H1 (cell line): ENCODE measurements around the gene LRRC2. TPM values are rescaled to one million over a fixed set of nuclear protein-coding genes. Genes with fewer than 3 reads are reported as not detected.
A peak's percentile ranks its signal among the peaks of the same experiment; 100 is the strongest.

Experiments used
- CTCF ChIA-PET: fragments of 300-600 bp; sonication (Branson Sonifier 250); formaldehyde crosslinking; loops from one replicate; lab custom pipeline; 2021; ENCODE audit not compliant: partially characterized antibody; lab: Charles Lee
- POLR2A ChIA-PET: fragments of 300-600 bp; sonication (Branson Sonifier 250); formaldehyde crosslinking; loops from one replicate; lab custom pipeline; 2021; ENCODE audit warnings: inconsistent platforms; ENCODE audit not compliant: partially characterized antibody; lab: Charles Lee
- DNase-seq, 2 experiments: peaks; one replicate each; pipeline versions ENCODE4 v3.0.0 to v3.0.0-alpha.2; 2010 to 2022; ENCODE audit warnings: low spot score in 2 of 2, low read depth in 1 of 2, mixed read lengths in 1 of 2
- FAIRE-seq: peaks from 2 replicates; lab custom pipeline; 2011; peaks lifted over from hg19 to GRCh38; lab: Jason Lieb, UNC
- H2AFZ ChIP-seq: 2 replicates; pipeline ENCODE4 v1.8.1; 2012; ENCODE audit warnings: low read length, inconsistent platforms
- H2AK5ac ChIP-seq: 2 replicates; pipeline ENCODE4 v1.6.1; 2013; ENCODE audit warnings: low read depth, low read length
- H2BK120ac ChIP-seq: replicated peaks from 2 replicates; pipeline ENCODE3; 2013; ENCODE audit warnings: low read depth, low read length, inconsistent platforms
- H2BK12ac ChIP-seq: 2 replicates; pipeline ENCODE4 v1.6.1; 2013; ENCODE audit warnings: low read depth, low read length
- H2BK15ac ChIP-seq: 2 replicates; pipeline ENCODE4 v1.6.1; 2013; ENCODE audit warnings: low read length
- H2BK20ac ChIP-seq: 2 replicates; pipeline ENCODE4 v1.6.1; 2013; ENCODE audit warnings: low read length
- H2BK5ac ChIP-seq: 2 replicates; pipeline ENCODE4 v1.6.1; 2013; ENCODE audit warnings: low read depth, low read length
- H3K14ac ChIP-seq: 2 replicates; pipeline ENCODE4 v1.6.1; 2013; ENCODE audit warnings: inconsistent platforms; ENCODE audit not compliant: insufficient read length
- H3K18ac ChIP-seq: 2 replicates; pipeline ENCODE4 v1.6.1; 2013; ENCODE audit warnings: low read length; ENCODE audit errors: extremely low read depth
- H3K23ac ChIP-seq: 2 replicates; pipeline ENCODE4 v1.6.1; 2013; ENCODE audit warnings: inconsistent platforms; ENCODE audit not compliant: insufficient read length
- H3K23me2 ChIP-seq: 2 replicates; pipeline ENCODE4 v1.6.1; 2013; ENCODE audit warnings: low read depth, low read length
- H3K27ac ChIP-seq: 2 replicates; pipeline ENCODE4 v1.6.1; 2011; ENCODE audit warnings: low read depth, low read length, inconsistent platforms
- H3K27me3 ChIP-seq, 4 experiments: replicated peaks in 1 of 4; 1 replicate in 1 of 4; 2 replicates in 3 of 4; pipeline versions ENCODE4 v1.6.1 to v1.8.1; 2011 to 2013; ENCODE audit warnings: low read length in 3 of 4, mild to moderate bottlenecking in 3 of 4, inconsistent platforms in 2 of 4, mixed read lengths in 2 of 4, moderate library complexity in 1 of 4; ENCODE audit not compliant: control insufficient read depth in 3 of 4, insufficient read depth in 3 of 4; ENCODE audit errors: extremely low read depth in 1 of 4
- H3K36me3 ChIP-seq, 4 experiments: 2 replicates each; pipeline versions ENCODE4 v1.6.1 to v1.8.1; 2011 to 2013; ENCODE audit warnings: mild to moderate bottlenecking in 4 of 4, low read length in 3 of 4, moderate library complexity in 2 of 4, control low read depth in 1 of 4, inconsistent platforms in 1 of 4; ENCODE audit not compliant: insufficient read depth in 4 of 4, control insufficient read depth in 2 of 4
- H3K4ac ChIP-seq: replicated peaks from 2 replicates; pipeline ENCODE3; 2013; ENCODE audit warnings: low read length, low read depth, mixed read lengths, inconsistent platforms; ENCODE audit not compliant: insufficient read length
- H3K4me1 ChIP-seq, 4 experiments: replicated peaks in 1 of 4; 1 replicate in 1 of 4; 2 replicates in 3 of 4; pipeline versions ENCODE4 v1.6.1 to v1.8.1; 2011 to 2013; ENCODE audit warnings: low read length in 3 of 4, inconsistent platforms in 2 of 4, mixed read lengths in 1 of 4; ENCODE audit not compliant: insufficient read depth in 4 of 4, control insufficient read depth in 3 of 4
- H3K4me2 ChIP-seq, 2 experiments: 2 replicates each; pipeline versions ENCODE4 v1.6.1 to v1.8.1; 2011 to 2013; ENCODE audit warnings: low read depth in 2 of 2, low read length in 2 of 2, control low read depth in 1 of 2, inconsistent platforms in 1 of 2, mild to moderate bottlenecking in 1 of 2; ENCODE audit not compliant: insufficient read depth in 1 of 2
- H3K4me3 ChIP-seq, 4 experiments: fragments of 200-600, 300-600 bp in 1 of 4; sonication (generic), shearing (Covaris generic), sonication (Bioruptor Twin) in 1 of 4; 2 replicates each; pipeline versions ENCODE4 v1.5.1 to v1.8.1; 2011 to 2016; ENCODE audit warnings: low read length in 4 of 4, low read depth in 3 of 4, control low read depth in 2 of 4, inconsistent platforms in 2 of 4, mild to moderate bottlenecking in 2 of 4, mixed read lengths in 1 of 4, moderate library complexity in 1 of 4; ENCODE audit not compliant: insufficient read depth in 2 of 4; ENCODE audit errors: extremely low read depth in 1 of 4
- H3K56ac ChIP-seq: replicated peaks from 2 replicates; pipeline ENCODE3; 2013; ENCODE audit warnings: low read depth, mild to moderate bottlenecking, mixed read lengths, low read length, inconsistent platforms; ENCODE audit not compliant: insufficient read length
- H3K79me1 ChIP-seq: 2 replicates; pipeline ENCODE4 v1.6.1; 2013; ENCODE audit warnings: low read depth, low read length, control low read depth
- H3K79me2 ChIP-seq, 2 experiments: 2 replicates each; pipeline versions ENCODE4 v1.6.1 to v1.8.1; 2012 to 2013; ENCODE audit warnings: low read length in 2 of 2, mild to moderate bottlenecking in 2 of 2, inconsistent platforms in 1 of 2; ENCODE audit not compliant: insufficient read depth in 2 of 2, control insufficient read depth in 1 of 2
- H3K9ac ChIP-seq, 4 experiments: replicated peaks in 1 of 4; 1 replicate in 1 of 4; 2 replicates in 3 of 4; pipeline versions ENCODE4 v1.6.1 to v1.8.1; 2011 to 2013; ENCODE audit warnings: low read depth in 3 of 4, low read length in 3 of 4, control low read depth in 2 of 4, mild to moderate bottlenecking in 2 of 4, moderate library complexity in 2 of 4, inconsistent platforms in 1 of 4; ENCODE audit errors: extremely low read depth in 1 of 4
- H3K9me3 ChIP-seq, 2 experiments: 2 replicates each; pipeline versions ENCODE4 v1.6.1 to v1.8.1; 2012 to 2013; ENCODE audit warnings: mild to moderate bottlenecking in 2 of 2, moderate library complexity in 2 of 2, control low read depth in 1 of 2, inconsistent platforms in 1 of 2, low read depth in 1 of 2, low read length in 1 of 2, mixed read lengths in 1 of 2; ENCODE audit not compliant: insufficient read depth in 2 of 2
- H4K20me1 ChIP-seq, 2 experiments: replicated peaks in 1 of 2; 2 replicates each; pipeline versions ENCODE3 to v1.8.1; 2011 to 2013; ENCODE audit warnings: inconsistent platforms in 2 of 2, low read length in 2 of 2, mild to moderate bottlenecking in 1 of 2; ENCODE audit not compliant: insufficient read depth in 2 of 2, control insufficient read depth in 1 of 2
- H4K5ac ChIP-seq: 2 replicates; pipeline ENCODE4 v1.6.1; 2013; ENCODE audit warnings: low read length, low read depth, mixed read lengths, inconsistent platforms; ENCODE audit not compliant: insufficient read length
- H4K8ac ChIP-seq: 2 replicates; pipeline ENCODE4 v1.8.0; 2013; ENCODE audit warnings: mild to moderate bottlenecking, moderate library complexity, low read length, inconsistent platforms; ENCODE audit not compliant: insufficient read depth; ENCODE audit errors: extremely low read depth
- H4K91ac ChIP-seq: replicated peaks from 2 replicates; pipeline ENCODE3; 2013; ENCODE audit warnings: low read length, mixed read lengths, inconsistent platforms; ENCODE audit not compliant: insufficient read length
- RAD21 ChIP-seq, 2 experiments: IDR thresholded peaks in 1 of 2; conservative IDR thresholded peaks in 1 of 2; 2 replicates each; pipeline ENCODE4 v1.6.1; 2011; ENCODE audit warnings: low read depth in 2 of 2, low read length in 2 of 2, improper control_type of control experiment in 1 of 2, inconsistent platforms in 1 of 2, mild to moderate bottlenecking in 1 of 2, moderate library complexity in 1 of 2
- WGBS, 2 experiments: shearing (Covaris generic) in 1 of 2; methylation state at CpG; one replicate each; pipeline versions ENCODE4 v1.1.6 to v1.1.7; 2013 to 2015; ENCODE audit warnings: low lambda C conversion rate in 2 of 2, mixed read lengths in 2 of 2, inconsistent platforms in 1 of 2, low coverage in 1 of 2, missing lambda C conversion rate in 1 of 2; ENCODE audit not compliant: insufficient replicate concordance in 2 of 2, insufficient coverage in 1 of 2, insufficient read length in 1 of 2; ENCODE audit errors: extremely low coverage in 1 of 2, missing lambda C conversion rate in 1 of 2; 5-methylcytosine and 5-hydroxymethylcytosine counted together
- polyA plus RNA-seq, 7 experiments: library from polyadenylated mRNA; depleted of rRNA in 3 of 7; stranded (reverse) in 5 of 7; unstranded in 2 of 7; fragments of >200 nt in 5 of 7; fragments of 200-250 nt in 2 of 7; gene quantifications; 1 replicate in 5 of 7; 2 replicates in 1 of 7; 4 replicates in 1 of 7; pipeline versions ENCODE4 v1.2.1 to v1.2.3, GENCODE V29; 2011 to 2013; ENCODE audit warnings: missing spikeins in 2 of 7, mixed read lengths in 2 of 7
- total RNA-seq: library from RNA; stranded (reverse); fragmentation: NEBNext Ultra II Directional; extraction: Animal tissue kit (Norgen Biotek cat#: 25700); gene quantifications from 2 replicates; pipeline ENCODE4 v1.2.1, GENCODE V29; 2021

The LRRC2 gene
- total and polyA plus RNA-seq, 2 of the 8 experiments (the other 6 are each of a cell fraction or from before 2014, with no cell fraction given), result 1.4 to 6.4 TPM

- 64% methylated on average over 22 of the region's 22 CpGs; no CpG with 5 or more reads in 1 of the 2 experiments for WGBS, 2 experiments
- H3K14ac ChIP-seq, result no peak overlapping the region
- peak overlapping the region; percentile 71 for H4K91ac ChIP-seq
- no peak overlapping the region for H4K5ac ChIP-seq
- H3K9me3 ChIP-seq, result peaks cover 3 to 6% of the 10 kb centered on the region in 2 experiments; a peak in 1 of 4 replicates
- peak overlapping the region; percentile 100 for H2BK20ac ChIP-seq
- no peak overlapping the region for H3K56ac ChIP-seq
- peak overlapping the region in 1 of 2 experiments; percentile 24; a peak in 1 of 4 replicates for H3K4me2 ChIP-seq
- peak overlapping the region; percentile 84 for H3K18ac ChIP-seq
- H3K79me1 ChIP-seq, result no peaks in the 10 kb centered on the region
- H4K20me1 ChIP-seq, result no peaks in the 10 kb centered on the region
- no peak overlapping the region for H3K27ac ChIP-seq
- no peak overlapping the region for H3K23ac ChIP-seq
- H3K23me2 ChIP-seq, result no peaks in the 10 kb centered on the region
- H3K79me2 ChIP-seq, result no peaks in the 10 kb centered on the region
- H2BK12ac ChIP-seq, result peak overlapping the region; percentile 98; the same call in 1 of the 2 replicates
- no peak overlapping the region for H2BK120ac ChIP-seq
- no peak overlapping the region; the same call in 1 of the 2 replicates for H4K8ac ChIP-seq
- DNase-seq (peak in 1 of 2 experiments; percentile 57), FAIRE-seq (peak; percentile 94)
- H2BK15ac ChIP-seq, result peak overlapping the region; percentile 66
- H3K4ac ChIP-seq, result no peak overlapping the region
- H3K27me3 ChIP-seq, result no peaks in the 10 kb centered on the region; a peak in 1 of 7 replicates
- CTCF ChIA-PET, result interaction anchor here (0.8 to 3.2 kb wide), 26 partner anchors 9 to 115 kb away, joined by 3 to 42 read pairs (median 6); partner anchors contain the start of gene RTP3
- no peaks in the 10 kb centered on the region for H3K36me3 ChIP-seq
- H3K4me3 ChIP-seq, result peak overlapping the region in 1 of 4 experiments; percentile 13; a peak in 1 of 8 replicates
- no peak overlapping the region for H2AFZ ChIP-seq
- peak overlapping the region; percentile 68; the same call in 1 of the 2 replicates for H2AK5ac ChIP-seq
- POLR2A ChIA-PET, result interaction anchor here (1.0 to 6.9 kb wide), 10 partner anchors 9 to 71 kb away, joined by 3 to 101 read pairs (median 9); a partner anchor contains a TSS
- peak overlapping the region; percentile 96; the same call in 1 of the 2 replicates for H2BK5ac ChIP-seq
- H3K9ac ChIP-seq, result no peak overlapping the region
- peaks cover 3 to 12% (median 5%) of the 10 kb centered on the region in 4 experiments; a peak in 5 of 7 replicates for H3K4me1 ChIP-seq
- TF ChIP-seq RAD21 (IDR thresholded peaks at IDR 0.05 in 1 of 2, conservative IDR thresholded peaks at IDR 0.05 in 1 of 2; ENCODE audit: low read depth in 2 of 2, low read length in 2 of 2), result peak; percentile 81 to 85
Measured at GRCh38 chr3:46558184-46559043, 7.7 kb downstream of the LRRC2 start.
